ENCODE data around the gene TTLL4. TPM values are rescaled to one million over a fixed set of nuclear protein-coding genes. Genes with fewer than 3 reads are reported as not detected.

The TTLL4 gene
- total and polyA plus RNA-seq, 12 donors = 10.6 to 65.4 (median 24.5) TPM

- H3K36me3 ChIP-seq (replicated peaks in 1 of 2) = no peaks in the 10 kb centered on the region
- peaks cover 16 to 55% of the 10 kb centered on the region in 2 donors for H3K4me1 ChIP-seq (replicated peaks in 1 of 2)
- no peaks in the 10 kb centered on the region for H3K9me3 ChIP-seq (replicated peaks in 1 of 3)
- TF ChIP-seq POLR2A (IDR thresholded peaks at IDR 0.05) (no peak), CTCF (IDR thresholded peaks at IDR 0.05) (no peak)
- no peak overlapping the region for H3K4me3 ChIP-seq
- H3K27me3 ChIP-seq = no peaks in the 10 kb centered on the region
- WGBS, 4 donors = 67 to 72% (median 71%) methylated on average over 3 of the region's 3 CpGs
- no peak overlapping the region for H3K27ac ChIP-seq
- no peak for DNase-seq
- intact Hi-C loops (cut with DNase I) = loop anchor here in 1 of 2 donors (10.0 kb wide), 1 partner anchor 65 kb away; the partner anchor contains the start of gene CYP27A1
Measured at GRCh38 chr2:218719457-218719856, 8.8 kb downstream of the TTLL4 start.

DNA sequence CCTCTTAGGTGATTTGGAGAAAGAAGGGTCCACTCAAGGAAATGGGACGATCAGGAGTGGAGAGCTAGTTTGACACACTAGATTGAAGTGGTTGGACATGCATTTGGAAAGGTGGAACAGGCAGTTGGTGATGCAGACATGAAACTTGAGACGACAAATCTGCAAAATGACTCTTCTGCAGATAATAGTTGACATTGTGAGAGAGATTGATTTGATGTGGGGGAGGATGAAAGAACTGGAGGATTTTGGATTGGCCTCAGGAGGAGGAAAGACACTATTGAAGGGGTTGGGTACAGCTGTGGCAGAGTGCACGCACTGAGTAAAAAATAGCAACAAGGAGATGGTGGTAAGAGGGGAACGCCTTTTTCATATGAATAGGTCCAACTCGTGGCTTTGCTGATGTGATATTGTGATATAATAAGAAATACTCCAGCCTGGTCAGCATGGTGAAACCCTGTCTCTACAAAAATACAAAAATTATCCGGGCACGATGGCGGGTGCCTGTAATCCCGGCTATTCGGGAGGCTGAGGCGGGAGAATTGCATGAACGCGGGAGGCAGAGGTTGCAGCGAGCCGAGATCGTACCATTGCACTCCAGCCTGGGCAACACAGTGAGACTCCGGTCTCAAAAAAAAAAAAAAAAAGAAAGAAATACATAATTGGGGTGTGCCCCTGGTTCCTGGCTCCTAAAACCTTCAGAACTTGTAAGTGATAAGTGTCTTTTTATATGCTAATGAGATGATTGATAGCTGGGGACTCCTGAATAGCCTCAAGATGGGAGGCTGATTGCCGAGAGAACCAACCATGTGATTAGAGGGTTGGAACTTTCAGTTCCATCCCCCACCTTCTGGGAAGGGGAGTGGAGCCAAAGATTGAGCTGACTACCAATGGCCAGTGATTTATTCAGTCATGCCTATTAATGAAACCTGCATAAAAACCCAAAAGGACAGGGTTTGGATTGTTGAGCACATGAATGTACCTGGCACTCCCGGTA lies 9.7 kb downstream of the TTLL4 start:
- TF ChIP-seq CTCF (IDR thresholded peaks at IDR 0.05) = no peak
- no peak for TF ChIP-seq POLR2A (IDR thresholded peaks at IDR 0.05)
- intact Hi-C loops (cut with DNase I) = no loop called here

GRCh38 chr2:218721488-218721887 lies 10.9 kb downstream of the TTLL4 start:
- no peak for DNase-seq
- Histone ChIP-seq H3K9me3 (replicated peaks in 1 of 3) (peaks cover 0 to 10% (median 0%) of the 10 kb centered on the region in 3 donors), H3K27ac (no peak overlapping the region), H3K27me3 (no peaks in the 10 kb centered on the region), H3K4me1 (replicated peaks in 1 of 2) (peaks cover 12 to 39% of the 10 kb centered on the region in 2 donors), H3K4me3 (no peak overlapping the region), H3K36me3 (replicated peaks in 1 of 2) (no peaks in the 10 kb centered on the region)
- intact Hi-C loops (cut with DNase I) = no loop called here
- no peak for TF ChIP-seq CTCF (IDR thresholded peaks at IDR 0.05)
- TF ChIP-seq POLR2A (IDR thresholded peaks at IDR 0.05) = no peak

More for the DNA sequence above, 9.7 kb downstream of the TTLL4 start:
- no peaks in the 10 kb centered on the region for H3K27me3 ChIP-seq
- no peak overlapping the region for H3K4me3 ChIP-seq
- H3K9me3 ChIP-seq (replicated peaks in 1 of 3) = no peaks in the 10 kb centered on the region
- H3K4me1 ChIP-seq (replicated peaks in 1 of 2) = peaks cover 16 to 48% of the 10 kb centered on the region in 2 donors
- no peaks in the 10 kb centered on the region for H3K36me3 ChIP-seq (replicated peaks in 1 of 2)
- H3K27ac ChIP-seq = no peak overlapping the region
- whole genome bisulfite sequencing, 4 donors = 91 to 97% (median 94%) methylated on average over 19 of the region's 19 CpGs
- no peak for DNase-seq

GRCh38 chr2:218721934-218722333 lies 11.3 kb downstream of the TTLL4 start:
- intact Hi-C loops (cut with DNase I) = no loop called here
- H3K9me3 ChIP-seq (replicated peaks in 1 of 3) = peaks cover 0 to 14% (median 0%) of the 10 kb centered on the region in 3 donors
- H3K27me3 ChIP-seq = no peaks in the 10 kb centered on the region
- no peak for DNase-seq
- TF ChIP-seq CTCF (IDR thresholded peaks at IDR 0.05) (no peak), POLR2A (IDR thresholded peaks at IDR 0.05) (no peak)
- peak overlapping the region in 1 of 5 donors; percentile 42 for H3K27ac ChIP-seq
- H3K4me1 ChIP-seq (replicated peaks in 1 of 2) = peaks cover 7 to 34% of the 10 kb centered on the region in 2 donors
- no peak overlapping the region for H3K4me3 ChIP-seq
- H3K36me3 ChIP-seq (replicated peaks in 1 of 2) = no peaks in the 10 kb centered on the region
- 79 to 95% (median 85%) methylated on average over 2 of the region's 2 CpGs for WGBS, 4 donors
